ENCODE data around the gene UNC45B. TPM values are rescaled to one million over a fixed set of nuclear protein-coding genes. Genes with fewer than 3 reads are reported as not detected.
"Not testable (repeated sequence)": the region's sequence is repeated elsewhere in the genome, so short reads cannot be mapped to it uniquely, and the experiment has no call there.

Gene UNC45B
- total RNA-seq, 2 donors from 2014 or later: not detected

GRCh38 chr17:35101725-35102124 is 45.9 kb upstream of the UNC45B start:
- H3K4me3 Mint-ChIP-seq: no peak overlapping the region
- no peak for DNase-seq
- no peaks in the 10 kb centered on the region for H3K9me3 ChIP-seq (ENCODE audit: control insufficient read depth, low read length)
- H3K4me1 Mint-ChIP-seq: no peaks in the 10 kb centered on the region
- no peak overlapping the region for H3K27ac Mint-ChIP-seq
- no peaks in the 10 kb centered on the region for H3K27me3 Mint-ChIP-seq (ENCODE audit: insufficient read depth)
- H3K9ac ChIP-seq (ENCODE audit: extremely low read depth, low read length, poor library complexity, severe bottlenecking): no peak overlapping the region
- 100% methylated on average over 1 of the region's 2 CpGs; no CpG with 5 or more reads in 1 of the 2 experiments for WGBS, 2 experiments (ENCODE audit: insufficient coverage in 1 of 2, insufficient read length in 1 of 2)
- H3K36me3 Mint-ChIP-seq (ENCODE audit: low read depth): peaks cover 63% of the 10 kb centered on the region
- H3K4me1 ChIP-seq (ENCODE audit: control insufficient read depth, insufficient read depth, low read length): no peaks in the 10 kb centered on the region
- H3K36me3 ChIP-seq (ENCODE audit: control insufficient read depth, insufficient read depth, low read length): peaks cover 74% of the 10 kb centered on the region
- H3K4me3 ChIP-seq (ENCODE audit: low read length): no peak overlapping the region
- no peak for TF ChIP-seq CTCF (conservative IDR thresholded peaks at IDR 0.05)
- H3K9me3 Mint-ChIP-seq: no peaks in the 10 kb centered on the region
- H3K27ac ChIP-seq (ENCODE audit: low read depth, low read length): no peak overlapping the region
- no peaks in the 10 kb centered on the region for H3K27me3 ChIP-seq (ENCODE audit: control insufficient read depth, insufficient read depth, low read length, poor library complexity, severe bottlenecking)

DNA sequence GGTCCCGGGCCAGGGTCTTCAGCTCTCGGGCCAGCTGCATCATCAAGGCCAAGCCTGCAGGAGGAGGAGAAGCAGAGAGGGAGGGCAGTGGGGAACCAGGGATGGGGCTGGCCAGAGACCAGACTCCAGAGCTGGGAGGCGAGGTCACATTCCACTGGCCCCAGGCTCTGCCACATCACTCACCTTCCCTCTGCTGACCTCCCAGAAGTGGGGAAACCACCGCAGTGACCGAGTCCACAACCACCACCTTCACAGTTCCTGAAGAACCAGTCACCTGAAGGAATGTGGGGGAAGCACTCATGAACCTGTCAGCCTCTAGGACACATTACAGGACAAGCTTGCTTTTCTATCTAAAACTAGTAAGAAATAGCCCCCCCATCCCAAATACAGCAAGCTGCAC is 44.3 kb upstream of the UNC45B start:
- H3K4me3 Mint-ChIP-seq: no peak overlapping the region
- no peaks in the 10 kb centered on the region for H3K27me3 Mint-ChIP-seq (ENCODE audit: insufficient read depth)
- H3K9ac ChIP-seq (ENCODE audit: extremely low read depth, low read length, poor library complexity, severe bottlenecking): no peak overlapping the region
- H3K27ac ChIP-seq (ENCODE audit: low read depth, low read length): no peak overlapping the region
- no peak overlapping the region for H3K4me3 ChIP-seq (ENCODE audit: low read length)
- H3K9me3 ChIP-seq (ENCODE audit: control insufficient read depth, low read length): no peaks in the 10 kb centered on the region
- H3K36me3 Mint-ChIP-seq (ENCODE audit: low read depth): peaks cover 65% of the 10 kb centered on the region
- DNase-seq: no peak
- 90 to 97% methylated on average over 2 to 5 of the region's 5 CpGs for WGBS, 2 experiments (ENCODE audit: insufficient coverage in 1 of 2, insufficient read length in 1 of 2)
- no peaks in the 10 kb centered on the region for H3K9me3 Mint-ChIP-seq
- TF ChIP-seq CTCF (conservative IDR thresholded peaks at IDR 0.05): no peak
- no peaks in the 10 kb centered on the region for H3K27me3 ChIP-seq (ENCODE audit: control insufficient read depth, insufficient read depth, low read length, poor library complexity, severe bottlenecking)
- peaks cover 74% of the 10 kb centered on the region for H3K36me3 ChIP-seq (ENCODE audit: control insufficient read depth, insufficient read depth, low read length)
- no peak overlapping the region for H3K27ac Mint-ChIP-seq
- H3K4me1 Mint-ChIP-seq: no peaks in the 10 kb centered on the region
- no peaks in the 10 kb centered on the region for H3K4me1 ChIP-seq (ENCODE audit: control insufficient read depth, insufficient read depth, low read length)

GRCh38 chr17:35104844-35105450 is 42.7 kb upstream of the UNC45B start:
- Histone ChIP-seq H3K36me3 (ENCODE audit: control insufficient read depth, insufficient read depth, low read length) (peaks cover 58% of the 10 kb centered on the region), H3K4me3 (ENCODE audit: low read length) (no peak overlapping the region), H3K27ac (ENCODE audit: low read depth, low read length) (no peak overlapping the region), H3K4me1 (ENCODE audit: control insufficient read depth, insufficient read depth, low read length) (no peaks in the 10 kb centered on the region), H3K9me3 (ENCODE audit: control insufficient read depth, low read length) (no peaks in the 10 kb centered on the region), H3K9ac (ENCODE audit: extremely low read depth, low read length, poor library complexity, severe bottlenecking) (no peak overlapping the region), H3K27me3 (ENCODE audit: control insufficient read depth, insufficient read depth, low read length, poor library complexity, severe bottlenecking) (no peaks in the 10 kb centered on the region)
- H3K27me3 Mint-ChIP-seq (ENCODE audit: insufficient read depth): no peaks in the 10 kb centered on the region
- 92 to 100% methylated on average over 3 to 5 of the region's 5 CpGs for WGBS, 2 experiments (ENCODE audit: insufficient coverage in 1 of 2, insufficient read length in 1 of 2)
- H3K4me1 Mint-ChIP-seq: no peaks in the 10 kb centered on the region
- no peak for TF ChIP-seq CTCF (conservative IDR thresholded peaks at IDR 0.05)
- H3K36me3 Mint-ChIP-seq (ENCODE audit: low read depth): peaks cover 61% of the 10 kb centered on the region
- H3K27ac Mint-ChIP-seq: no peak overlapping the region
- no peaks in the 10 kb centered on the region for H3K9me3 Mint-ChIP-seq
- no peak overlapping the region for H3K4me3 Mint-ChIP-seq
- no peak for DNase-seq

DNA sequence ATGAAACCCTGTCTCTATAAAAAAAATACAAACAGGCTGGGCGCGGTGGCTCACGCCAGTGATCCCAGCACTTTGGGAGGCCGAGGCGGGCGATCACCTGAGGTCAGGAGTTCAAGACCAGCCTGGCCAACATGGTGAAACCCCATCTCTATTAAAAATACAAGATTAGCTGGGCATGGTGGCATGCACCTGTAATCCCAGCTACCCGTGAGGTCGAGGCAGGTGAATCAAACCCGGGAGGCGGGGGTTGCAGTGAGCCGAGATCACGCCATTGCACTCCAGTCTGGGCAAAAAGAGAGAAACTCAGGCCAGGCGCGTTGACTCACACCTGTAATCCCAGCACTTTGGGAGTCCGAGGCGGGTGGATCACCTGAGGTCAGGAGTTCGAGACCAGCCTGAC is 36.8 kb upstream of the UNC45B start:
- not testable (repeated sequence) for H3K27me3 ChIP-seq (ENCODE audit: control insufficient read depth, insufficient read depth, low read length, poor library complexity, severe bottlenecking); H3K4me1 Mint-ChIP-seq; H3K27ac ChIP-seq (ENCODE audit: low read depth, low read length); H3K4me3 Mint-ChIP-seq; H3K4me1 ChIP-seq (ENCODE audit: control insufficient read depth, insufficient read depth, low read length); H3K9ac ChIP-seq (ENCODE audit: extremely low read depth, low read length, poor library complexity, severe bottlenecking); H3K27me3 Mint-ChIP-seq (ENCODE audit: insufficient read depth); H3K9me3 ChIP-seq (ENCODE audit: control insufficient read depth, low read length); H3K9me3 Mint-ChIP-seq; H3K4me3 ChIP-seq (ENCODE audit: low read length); H3K27ac Mint-ChIP-seq; DNase-seq
- peaks cover 41% of the 10 kb centered on the region for H3K36me3 Mint-ChIP-seq (ENCODE audit: low read depth)
- 89 to 97% methylated on average over 9 to 17 of the region's 17 CpGs for WGBS, 2 experiments (ENCODE audit: insufficient coverage in 1 of 2, insufficient read length in 1 of 2)
- peaks cover 18% of the 10 kb centered on the region for H3K36me3 ChIP-seq (ENCODE audit: control insufficient read depth, insufficient read depth, low read length)

Data from endodermal cell (in vitro differentiated cells).